Measurements from ENCODE around the gene SPACA5. TPM values are rescaled to one million over a fixed set of nuclear protein-coding genes. Genes with fewer than 3 reads are reported as not detected.

The SPACA5 gene
- total and polyA plus RNA-seq, 8 donors: 0.38 TPM; not detected in 7

- 84 to 100% (median 98%) methylated on average over 3 of the region's 3 CpGs for WGBS, 5 donors
- intact Hi-C loops (cut with DNase I; ENCODE audit: low total_unique reads): no loop called here
- Histone ChIP-seq H3K27me3 (no peaks in the 10 kb centered on the region), H3K4me3 (no peak overlapping the region), H3K9me3 (peaks cover 0 to 91% (median 66%) of the 10 kb centered on the region in 4 donors), H3K4me1 (no peaks in the 10 kb centered on the region), H3K36me3 (peaks cover 8 to 29% (median 18%) of the 10 kb centered on the region in 4 donors), H3K27ac (no peak overlapping the region)
- no peak for TF ChIP-seq POLR2AphosphoS5 (IDR thresholded peaks at IDR 0.05)
- no peak for TF ChIP-seq EP300 (IDR thresholded peaks at IDR 0.05)
- TF ChIP-seq, protein P1, sequence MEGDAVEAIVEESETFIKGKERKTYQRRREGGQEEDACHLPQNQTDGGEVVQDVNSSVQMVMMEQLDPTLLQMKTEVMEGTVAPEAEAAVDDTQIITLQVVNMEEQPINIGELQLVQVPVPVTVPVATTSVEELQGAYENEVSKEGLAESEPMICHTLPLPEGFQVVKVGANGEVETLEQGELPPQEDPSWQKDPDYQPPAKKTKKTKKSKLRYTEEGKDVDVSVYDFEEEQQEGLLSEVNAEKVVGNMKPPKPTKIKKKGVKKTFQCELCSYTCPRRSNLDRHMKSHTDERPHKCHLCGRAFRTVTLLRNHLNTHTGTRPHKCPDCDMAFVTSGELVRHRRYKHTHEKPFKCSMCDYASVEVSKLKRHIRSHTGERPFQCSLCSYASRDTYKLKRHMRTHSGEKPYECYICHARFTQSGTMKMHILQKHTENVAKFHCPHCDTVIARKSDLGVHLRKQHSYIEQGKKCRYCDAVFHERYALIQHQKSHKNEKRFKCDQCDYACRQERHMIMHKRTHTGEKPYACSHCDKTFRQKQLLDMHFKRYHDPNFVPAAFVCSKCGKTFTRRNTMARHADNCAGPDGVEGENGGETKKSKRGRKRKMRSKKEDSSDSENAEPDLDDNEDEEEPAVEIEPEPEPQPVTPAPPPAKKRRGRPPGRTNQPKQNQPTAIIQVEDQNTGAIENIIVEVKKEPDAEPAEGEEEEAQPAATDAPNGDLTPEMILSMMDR (IDR thresholded peaks at IDR 0.05): no peak
- no peak for TF ChIP-seq POLR2A (IDR thresholded peaks at IDR 0.05)
- DNase-seq: no peak
Observed at GRCh38 chrX:47973235-47973634, 33.6 kb upstream of the SPACA5 start.

GRCh38 chrX:47976254-47977151 is 30.3 kb upstream of the SPACA5 start:
- H3K9me3 ChIP-seq: peaks cover 0 to 98% (median 73%) of the 10 kb centered on the region in 4 donors
- intact Hi-C loops (cut with DNase I; ENCODE audit: low total_unique reads): no loop called here
- no peak for DNase-seq
- TF ChIP-seq, protein P1 (IDR thresholded peaks at IDR 0.05): no peak
- TF ChIP-seq POLR2A (IDR thresholded peaks at IDR 0.05): no peak
- TF ChIP-seq EP300 (IDR thresholded peaks at IDR 0.05): no peak
- TF ChIP-seq POLR2AphosphoS5 (IDR thresholded peaks at IDR 0.05): no peak
- H3K27ac ChIP-seq: no peak overlapping the region
- no peaks in the 10 kb centered on the region for H3K4me1 ChIP-seq
- H3K27me3 ChIP-seq: no peaks in the 10 kb centered on the region
- 91 to 99% (median 97%) methylated on average over 6 of the region's 6 CpGs for WGBS, 5 donors
- no peak overlapping the region for H3K4me3 ChIP-seq
- H3K36me3 ChIP-seq: peaks cover 13 to 61% (median 51%) of the 10 kb centered on the region in 4 donors

DNA sequence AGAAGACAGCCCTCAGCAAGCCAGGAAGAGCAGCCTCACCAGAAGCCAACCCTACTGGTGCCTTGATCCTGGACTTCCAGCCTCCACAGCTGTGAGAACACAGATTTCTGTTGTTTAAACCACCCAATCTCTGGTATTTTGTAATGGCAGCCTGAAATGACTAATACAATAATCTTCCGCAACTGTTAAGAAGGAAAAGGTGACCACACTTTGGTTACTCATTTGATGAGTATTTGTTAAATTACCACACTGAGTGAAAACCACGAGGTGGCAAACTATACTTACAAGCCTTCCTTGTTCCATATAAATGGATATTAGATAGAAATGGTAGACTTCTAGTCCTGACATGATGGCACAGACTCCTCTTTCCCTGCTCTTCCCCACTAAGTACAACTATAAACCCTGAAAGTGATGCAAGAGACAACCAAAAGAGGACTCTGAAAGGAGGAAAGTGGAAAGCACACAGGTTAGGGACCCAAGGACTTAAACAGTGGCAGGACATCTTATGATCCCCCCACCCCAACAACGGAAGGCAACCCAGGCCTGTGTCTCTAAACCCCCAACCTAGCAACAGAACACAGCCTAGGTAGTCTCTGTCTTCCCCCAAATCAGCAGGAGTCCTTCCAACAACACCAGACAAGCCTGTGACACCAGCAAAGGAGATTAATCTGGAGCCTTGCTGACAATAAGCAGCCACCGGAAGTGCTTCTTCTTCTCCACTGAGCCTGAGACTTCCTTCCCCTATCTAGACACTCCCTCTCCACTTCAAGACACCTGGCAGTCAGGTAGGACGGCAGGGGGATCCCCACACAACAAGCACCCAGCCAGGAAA is 15.3 kb upstream of the SPACA5 start:
- H3K4me1 ChIP-seq: no peaks in the 10 kb centered on the region
- DNase-seq: no peak
- 68 to 83% (median 76%) methylated on average over 5 of the region's 5 CpGs for WGBS, 5 donors
- intact Hi-C loops (cut with DNase I; ENCODE audit: low total_unique reads): no loop called here
- H3K9me3 ChIP-seq: peaks cover 0 to 18% (median under 1%) of the 10 kb centered on the region in 4 donors
- H3K27me3 ChIP-seq: no peaks in the 10 kb centered on the region
- TF ChIP-seq, protein P1 (IDR thresholded peaks at IDR 0.05): no peak
- TF ChIP-seq EP300 (IDR thresholded peaks at IDR 0.05) (no peak), POLR2AphosphoS5 (IDR thresholded peaks at IDR 0.05) (no peak), POLR2A (IDR thresholded peaks at IDR 0.05) (no peak)
- no peak overlapping the region for H3K27ac ChIP-seq
- H3K36me3 ChIP-seq: peaks cover 0 to 35% (median 27%) of the 10 kb centered on the region in 4 donors
- H3K4me3 ChIP-seq: no peak overlapping the region

DNA sequence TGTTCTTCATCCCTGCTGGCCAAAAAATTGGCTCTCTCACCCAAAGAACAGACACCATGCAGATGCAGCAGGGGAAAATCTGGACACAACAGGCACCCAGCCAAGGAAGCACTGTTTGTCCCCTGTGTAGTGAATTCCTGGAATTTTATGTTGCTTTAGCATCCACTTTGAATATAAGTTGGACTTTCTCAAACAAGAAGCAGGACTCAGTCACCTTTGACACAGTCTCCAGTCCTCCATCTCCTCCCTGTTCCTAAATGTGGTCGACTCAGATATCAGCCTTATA is 14.8 kb upstream of the SPACA5 start:
- peaks cover 0 to 24% (median 3%) of the 10 kb centered on the region in 4 donors for H3K9me3 ChIP-seq
- H3K4me3 ChIP-seq: no peak overlapping the region
- peaks cover 0 to 35% (median 27%) of the 10 kb centered on the region in 4 donors for H3K36me3 ChIP-seq
- no peaks in the 10 kb centered on the region for H3K27me3 ChIP-seq
- intact Hi-C loops (cut with DNase I; ENCODE audit: low total_unique reads): no loop called here
- no peak for TF ChIP-seq EP300 (IDR thresholded peaks at IDR 0.05)
- no peak for TF ChIP-seq POLR2AphosphoS5 (IDR thresholded peaks at IDR 0.05)
- TF ChIP-seq, protein P1 (IDR thresholded peaks at IDR 0.05): no peak
- TF ChIP-seq POLR2A (IDR thresholded peaks at IDR 0.05): no peak
- no peak overlapping the region for H3K27ac ChIP-seq
- no peak for DNase-seq
- H3K4me1 ChIP-seq: no peaks in the 10 kb centered on the region
- WGBS, 5 donors: 76 to 93% (median 80%) methylated on average over 1 of the region's 1 CpG
